Ovary (tissue), 9 donors: ENCODE measurements around the gene DROSHA. TPM values are rescaled to one million over a fixed set of nuclear protein-coding genes. Genes with fewer than 3 reads are reported as not detected.

Experiments used
- DNase-seq, 5 donors: peaks; one replicate each; pipeline ENCODE4 v3.0.0-alpha.2; 2019 to 2020
- H3K27ac ChIP-seq, 2 donors: fragments of 200-600 bp; one replicate each; pipeline versions ENCODE4 v1.5.1 to v1.8.0; 2019 to 2022
- H3K27me3 ChIP-seq: fragments of 200-600 bp; one replicate; pipeline ENCODE4 v1.8.0; 2022
- H3K36me3 ChIP-seq: fragments of 200-600 bp; sonication (generic); one replicate; pipeline ENCODE4 v1.5.1; 2019
- H3K4me1 ChIP-seq: one replicate; pipeline ENCODE4 v1.8.1; 2013; ENCODE audit warnings: mild to moderate bottlenecking, moderate library complexity; ENCODE audit not compliant: insufficient read depth
- H3K4me3 ChIP-seq: fragments of 200-600 bp; sonication (generic); one replicate; pipeline ENCODE4 v1.5.1; 2017
- H3K9me3 ChIP-seq, 2 donors: fragments of 200-600 bp in 1 of 2; sonication (generic) in 1 of 2; one replicate each; pipeline versions ENCODE4 v1.5.1 to v1.8.1; 2013 to 2019; ENCODE audit warnings: mild to moderate bottlenecking in 1 of 2, moderate library complexity in 1 of 2
- CTCF ChIP-seq, 3 donors: fragments of 450-650 bp in 2 of 3; fragments of 200-600 bp in 1 of 3; IDR thresholded peaks; one replicate each; pipeline versions ENCODE4 v1.5.1 to v1.8.0; 2016 to 2022; ENCODE audit warnings: antibody characterized with exemption in 3 of 3, mild to moderate bottlenecking in 1 of 3
- EP300 ChIP-seq: sonication (generic); formaldehyde crosslinking; IDR thresholded peaks from one replicate; pipeline ENCODE4 v1.6.1; 2017; ENCODE audit warnings: antibody characterized with exemption
- POLR2A ChIP-seq: fragments of 450-650 bp; IDR thresholded peaks from one replicate; pipeline ENCODE4 v1.6.1; 2017; ENCODE audit warnings: antibody characterized with exemption, mild to moderate bottlenecking, moderate library complexity
- WGBS, 3 donors: extraction: QIAGEN DNeasy Blood & Tissue Kit in 1 of 3; methylation state at CpG; one replicate each; pipeline versions ENCODE4 v1.1.5 to v1.1.7; 2013 to 2017; 5-methylcytosine and 5-hydroxymethylcytosine counted together
- intact Hi-C, 4 donors: fragments of 100-400 bp; cut with DNase I; formaldehyde crosslinking; loops; one replicate each; pipeline versions ENCODE4 v1.11.0 to v1.15.1; 2022 to 2023
- polyA plus RNA-seq, 2 donors: library from polyadenylated mRNA; stranded (reverse); fragments of 200-250 nt in 1 of 2; fragments of 350-450 nt in 1 of 2; fragmentation: Illumina TruSeq in 1 of 2; extraction: RNeasy Lipid Tissue Mini Kit (QIAGEN cat#74804) in 1 of 2; gene quantifications; one replicate each; pipeline ENCODE4 v1.2.3, GENCODE V29; 2013 to 2014
- total RNA-seq, 7 donors: library from RNA; depleted of rRNA in 2 of 7; stranded (reverse); fragments of >200 nt in 2 of 7; fragmentation: NEBNext Ultra II Directional in 3 of 7; extraction: Animal tissue kit (Norgen Biotek cat#: 25700) in 3 of 7; gene quantifications; one replicate each; pipeline versions ENCODE4 v1.1.0 to v1.2.4, GENCODE V29; 2016 to 2023
- donor health status: DM: no; HTN: no; CAD: no; lungs with moderate emphysema.
- donor health status: DM: no; HTN: no; CAD: no.
- donor health status: Bipolar disorder and iron deficiency.
- donor health status: DM: yes; HTN: yes; CAD: no.
- donor health status: DM: no; HTN: no; CAD: no.
- donor health status: DM: yes; HTN: yes; CAD: no.

DROSHA gene
- total and polyA plus RNA-seq, 9 donors: 30.5 to 75.7 (median 50.3) TPM

- H3K4me3 ChIP-seq: peak overlapping the region; percentile 90
- WGBS, 3 donors: 75 to 78% (median 78%) methylated on average over 9 of the region's 9 CpGs
- intact Hi-C loops: no loop called here
- no peaks in the 10 kb centered on the region for H3K27me3 ChIP-seq
- H3K4me1 ChIP-seq: peaks cover 11% of the 10 kb centered on the region
- no peaks in the 10 kb centered on the region for H3K9me3 ChIP-seq
- no peak for TF ChIP-seq EP300
- no peak for TF ChIP-seq POLR2A
- no peak for TF ChIP-seq CTCF (IDR thresholded peaks at IDR 0.05)
- H3K36me3 ChIP-seq: no peaks in the 10 kb centered on the region
- H3K27ac ChIP-seq: no peak overlapping the region
- DNase-seq: no peak
These were observed 1.2 kb downstream of the DROSHA start for GRCh38 chr5:31530541-31531265.

GRCh38 chr5:31523041-31523440 lies 8.9 kb downstream of the DROSHA start:
- WGBS, 3 donors: 94 to 99% (median 97%) methylated on average over 4 of the region's 4 CpGs

GRCh38 chr5:31516802-31517201 lies 15.1 kb downstream of the DROSHA start:
- intact Hi-C loops: no loop called here
- Histone ChIP-seq H3K4me1 (no peaks in the 10 kb centered on the region), H3K4me3 (no peak overlapping the region), H3K27ac (no peak overlapping the region), H3K9me3 (no peaks in the 10 kb centered on the region), H3K36me3 (no peaks in the 10 kb centered on the region), H3K27me3 (no peaks in the 10 kb centered on the region)
- TF ChIP-seq EP300 (no peak), POLR2A (no peak), CTCF (IDR thresholded peaks at IDR 0.05) (no peak)
- DNase-seq: no peak
- WGBS, 3 donors: 55 to 58% (median 57%) methylated on average over 1 of the region's 1 CpG

More at GRCh38 chr5:31523041-31523440, 8.9 kb downstream of the DROSHA start:
- Histone ChIP-seq H3K27ac (no peak overlapping the region), H3K4me1 (no peaks in the 10 kb centered on the region), H3K36me3 (no peaks in the 10 kb centered on the region), H3K4me3 (no peak overlapping the region), H3K9me3 (no peaks in the 10 kb centered on the region), H3K27me3 (no peaks in the 10 kb centered on the region)
- no peak for DNase-seq
- intact Hi-C loops: no loop called here
- TF ChIP-seq CTCF (IDR thresholded peaks at IDR 0.05) (no peak), EP300 (no peak), POLR2A (no peak)

- no peak for TF ChIP-seq POLR2A
- TF ChIP-seq EP300: no peak
- no peak for TF ChIP-seq CTCF (IDR thresholded peaks at IDR 0.05)
- DNase-seq: no peak
- intact Hi-C loops: no loop called here
- H3K27me3 ChIP-seq: no peaks in the 10 kb centered on the region
- H3K27ac ChIP-seq: no peak overlapping the region
- H3K4me3 ChIP-seq: no peak overlapping the region
- no peaks in the 10 kb centered on the region for H3K36me3 ChIP-seq
- no peaks in the 10 kb centered on the region for H3K9me3 ChIP-seq
- no peaks in the 10 kb centered on the region for H3K4me1 ChIP-seq
- WGBS, 3 donors: 94 to 97% (median 94%) methylated on average over 4 of the region's 4 CpGs
These were observed 20.6 kb downstream of the DROSHA start for GRCh38 chr5:31511305-31511704.
